Hepatocyte (in vitro differentiated cells): ENCODE data around the gene RANBP1.

ENCODE experiments used
- CTCF ChIP-seq: fragments of 200-600 bp; sonication (generic); IDR thresholded peaks from 2 replicates; pipeline ENCODE4 v1.5.1; 2016; ENCODE audit warnings: antibody characterized with exemption, mild to moderate bottlenecking; ENCODE audit not compliant: poor library complexity
- EZH2 ChIP-seq: fragments of 200-600 bp; sonication (generic); IDR thresholded peaks from 2 replicates; pipeline ENCODE4 v1.6.1; 2016; ENCODE audit warnings: antibody characterized with exemption, mild to moderate bottlenecking, borderline replicate concordance
- EZH2phosphoT487 ChIP-seq: fragments of 200-600 bp; sonication (generic); IDR thresholded peaks from one replicate; pipeline ENCODE4 v1.6.1; 2018; ENCODE audit warnings: antibody characterized with exemption, mild to moderate bottlenecking, low read depth, moderate library complexity; ENCODE audit not compliant: unreplicated experiment, severe bottlenecking

- TF ChIP-seq CTCF (no peak), EZH2 (no peak), EZH2phosphoT487 (no peak)
Observed at GRCh38 chr22:20140107-20140445, 24.2 kb downstream of the RANBP1 start.
